ENCODE results near the gene LNPEP.

The LNPEP gene

DNA sequence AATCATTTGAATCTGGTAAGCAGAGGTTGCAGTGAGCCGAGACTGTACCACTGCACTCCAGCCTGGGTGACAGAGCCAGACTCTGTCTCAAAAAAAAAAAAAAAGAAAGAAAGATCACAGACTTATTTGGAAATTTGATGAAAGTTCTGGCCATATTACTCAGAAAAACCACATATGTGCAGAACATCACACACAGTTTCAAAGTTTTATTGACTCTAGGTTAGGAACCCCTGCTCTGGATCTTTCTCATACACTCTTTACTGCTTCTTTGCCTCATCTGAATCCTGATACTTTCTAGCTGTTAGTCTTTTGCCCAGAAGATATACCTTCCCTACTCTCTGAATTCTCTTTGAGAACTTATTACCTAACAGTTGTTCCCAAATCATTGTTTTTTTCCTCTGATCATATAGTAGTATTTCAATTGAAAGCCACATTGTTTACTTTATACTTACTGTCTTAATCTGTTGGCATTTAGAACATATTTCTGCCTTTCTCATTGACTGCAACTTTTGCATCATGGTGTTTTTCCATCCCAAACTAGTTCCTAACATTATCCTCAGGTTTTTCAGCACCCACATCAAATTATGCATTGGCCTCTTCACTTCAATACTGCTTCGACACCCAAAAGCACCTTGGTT is 68.7 kb downstream of the LNPEP start:
- no peak for DNase-seq

DNA sequence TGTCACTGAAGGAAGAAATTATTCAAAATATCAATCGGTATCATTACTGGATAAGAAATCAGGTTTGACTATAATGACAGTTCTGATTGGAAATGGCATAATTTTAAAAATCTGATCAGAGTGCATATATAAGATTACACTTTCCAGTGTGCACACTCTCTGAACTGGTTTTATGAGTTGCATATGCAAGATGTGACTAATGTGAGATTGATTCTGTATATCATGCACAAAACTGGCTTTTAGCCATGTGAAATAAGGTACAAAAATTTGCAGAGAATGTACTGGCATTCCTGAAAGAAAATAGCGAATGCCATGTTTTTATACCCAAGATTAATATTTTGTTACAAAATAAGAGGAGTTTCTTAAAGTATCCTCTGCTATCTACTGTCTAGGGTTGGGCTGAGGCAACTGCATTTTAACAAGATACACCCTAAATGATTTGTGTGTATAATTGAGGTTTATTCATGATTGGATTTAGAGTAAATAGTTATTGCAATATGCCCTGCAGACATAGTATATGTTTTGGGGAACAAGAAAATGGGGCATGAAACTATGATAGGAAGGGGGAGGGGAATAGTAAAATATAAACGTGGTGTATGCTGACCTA is 70.7 kb downstream of the LNPEP start:
- DNase-seq: no peak

DNA sequence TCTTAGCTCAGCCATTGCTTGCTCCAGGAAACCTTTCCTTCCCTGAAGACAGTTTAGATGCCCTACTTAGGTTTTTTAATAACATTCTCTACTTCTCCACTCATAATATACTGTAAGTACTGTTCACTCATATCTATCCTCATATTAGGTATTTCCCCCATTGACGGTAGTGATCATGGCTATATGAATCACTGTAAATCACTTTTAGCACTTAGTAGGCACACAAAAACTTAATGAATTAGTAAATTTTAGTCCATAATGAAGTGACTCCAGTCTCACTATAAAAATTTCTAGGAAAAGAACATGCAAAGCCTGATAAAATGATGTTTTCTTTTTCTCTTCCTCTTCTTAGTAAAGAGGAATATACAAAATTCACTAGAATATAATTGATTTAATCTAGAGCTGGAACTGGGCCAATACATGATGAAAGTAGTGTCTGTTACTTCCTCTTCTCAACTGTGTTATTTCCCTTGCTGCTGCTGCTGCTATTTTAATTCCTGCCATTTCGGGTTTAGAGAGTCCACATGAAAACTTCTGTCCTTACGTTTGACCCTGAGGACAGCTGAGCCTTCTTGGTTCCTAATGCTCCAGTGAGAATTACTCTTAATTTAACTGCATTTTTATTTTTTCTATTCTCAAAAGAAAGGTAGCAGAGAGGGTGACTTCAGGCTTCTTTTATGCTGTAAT is 73.5 kb downstream of the LNPEP start:
- peak; percentile 77 for DNase-seq

DNA sequence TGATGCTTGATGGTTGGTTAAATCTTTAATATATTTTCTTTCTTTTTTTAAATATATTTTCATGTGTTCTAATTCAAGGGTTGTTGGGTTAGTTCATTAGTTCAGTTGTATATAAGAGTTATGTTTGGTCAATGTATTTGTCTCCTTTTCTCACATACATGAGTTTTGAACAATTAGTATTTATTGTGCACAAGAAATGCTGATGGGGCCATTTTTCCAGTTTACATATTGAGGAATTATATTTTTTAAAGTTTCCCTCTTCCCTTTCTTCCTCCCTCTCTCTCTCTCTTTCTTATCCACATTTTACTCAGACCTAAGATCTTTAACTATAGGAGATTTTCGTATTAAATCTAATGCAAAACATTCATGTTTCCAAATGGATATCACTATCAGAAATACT is 74.0 kb downstream of the LNPEP start:
- no peak for DNase-seq

DNA sequence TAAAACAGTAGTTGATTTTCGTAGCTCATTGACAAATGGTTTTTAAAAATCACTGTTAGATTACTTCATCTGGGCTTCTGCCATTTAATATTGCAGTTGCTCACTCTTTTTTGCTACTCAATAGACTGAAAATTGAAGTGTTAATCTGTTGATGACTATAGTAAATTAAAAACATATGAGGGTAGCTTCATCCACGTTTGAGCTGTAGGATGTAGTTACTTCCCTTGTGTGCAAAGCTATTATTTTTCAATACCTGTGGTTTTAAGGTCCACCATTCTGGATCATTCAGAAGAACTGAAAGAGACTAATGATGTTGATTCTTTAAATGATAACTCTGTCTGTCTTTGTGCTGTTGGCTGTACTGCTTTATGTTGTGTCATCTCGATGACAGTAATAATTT is 74.7 kb downstream of the LNPEP start:
- no peak for DNase-seq

DNA sequence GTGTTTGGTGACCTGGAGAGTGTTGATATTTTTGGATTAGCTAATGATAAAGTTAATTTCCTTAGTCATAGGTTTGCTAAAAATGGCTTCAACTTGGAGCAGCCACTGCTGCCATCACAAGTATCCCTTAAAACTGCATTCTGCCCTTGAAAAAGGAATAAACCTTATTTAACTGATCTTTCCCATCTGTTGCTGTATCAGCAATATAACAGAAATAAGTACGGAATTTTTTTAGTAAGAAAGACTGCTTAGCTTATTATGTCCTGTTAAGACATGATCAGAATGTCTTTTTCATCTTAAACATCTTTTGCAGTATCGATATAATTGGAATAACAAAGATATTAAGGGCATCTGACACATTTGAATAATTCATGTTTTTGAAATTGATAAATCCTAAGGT is 75.7 kb downstream of the LNPEP start:
- no peak for DNase-seq

DNA sequence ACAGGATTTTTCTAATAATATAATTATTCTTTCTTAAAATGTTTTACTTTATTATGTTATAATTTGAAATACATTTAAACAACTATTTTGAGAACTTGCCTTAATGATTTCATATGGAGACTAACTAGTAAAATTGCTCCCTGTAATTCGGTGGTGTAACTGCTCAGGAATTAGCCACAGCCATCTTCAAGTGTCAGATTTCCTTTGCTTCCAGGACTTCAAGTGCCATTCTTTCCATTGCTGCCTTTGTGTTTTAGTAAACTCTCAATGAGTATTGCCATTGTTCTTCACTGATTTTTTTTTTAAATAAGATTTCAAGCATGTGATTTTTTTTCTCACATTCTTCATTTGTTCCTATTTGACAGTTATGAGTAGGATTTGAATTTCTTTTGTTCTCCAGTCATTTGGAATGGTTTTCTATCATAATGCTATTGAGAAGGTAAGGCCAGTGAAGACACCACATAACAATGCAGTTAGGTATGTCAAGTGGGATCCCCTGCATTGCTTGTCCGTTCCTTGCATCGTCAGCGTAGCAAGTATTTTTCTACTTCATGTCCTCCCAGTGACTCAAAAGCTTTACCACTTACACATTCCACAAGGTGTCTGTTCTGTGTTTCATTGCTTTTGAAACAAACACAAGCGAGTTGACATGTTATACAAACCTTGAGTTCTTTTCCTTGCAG is 83.7 kb downstream of the LNPEP start:
- DNase-seq: no peak

DNA sequence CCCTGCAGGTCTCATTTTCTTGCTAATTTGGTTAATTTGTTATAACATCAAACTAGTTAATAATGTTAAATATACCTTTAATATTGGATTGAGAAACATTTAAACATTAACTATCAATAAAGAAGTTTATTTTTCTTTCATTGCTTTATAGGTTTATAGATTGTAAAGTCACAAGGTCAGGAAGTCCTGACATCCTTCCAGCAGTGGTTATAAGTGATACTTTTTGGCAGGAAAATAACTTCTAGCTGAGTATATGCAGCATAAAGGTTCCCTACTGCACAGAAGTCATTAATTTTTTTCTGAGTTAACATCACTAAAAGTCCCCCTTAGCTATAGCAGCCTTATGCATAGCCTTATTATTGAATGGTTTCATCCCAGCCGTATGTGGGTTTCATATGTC is 85.5 kb downstream of the LNPEP start:
- DNase-seq: no peak

DNA sequence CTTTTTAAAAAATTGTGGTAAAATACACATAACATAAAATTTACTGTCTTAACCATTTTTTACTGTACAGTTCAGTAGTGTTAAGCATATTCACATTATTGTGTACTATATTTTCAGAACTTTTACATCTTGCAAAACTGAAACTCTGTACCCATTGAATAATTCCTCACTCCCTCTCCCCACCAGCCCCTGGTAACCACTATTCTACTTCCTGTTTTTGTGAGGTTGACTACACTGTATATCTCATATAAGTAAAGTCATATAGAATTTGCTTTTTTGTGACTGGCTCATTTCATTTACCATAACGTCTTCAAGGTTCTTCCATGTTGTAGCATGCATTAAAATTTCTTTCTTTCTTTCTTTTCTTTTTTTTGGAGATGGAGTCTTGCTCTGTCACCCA is 87.0 kb downstream of the LNPEP start:
- DNase-seq: no peak

DNA sequence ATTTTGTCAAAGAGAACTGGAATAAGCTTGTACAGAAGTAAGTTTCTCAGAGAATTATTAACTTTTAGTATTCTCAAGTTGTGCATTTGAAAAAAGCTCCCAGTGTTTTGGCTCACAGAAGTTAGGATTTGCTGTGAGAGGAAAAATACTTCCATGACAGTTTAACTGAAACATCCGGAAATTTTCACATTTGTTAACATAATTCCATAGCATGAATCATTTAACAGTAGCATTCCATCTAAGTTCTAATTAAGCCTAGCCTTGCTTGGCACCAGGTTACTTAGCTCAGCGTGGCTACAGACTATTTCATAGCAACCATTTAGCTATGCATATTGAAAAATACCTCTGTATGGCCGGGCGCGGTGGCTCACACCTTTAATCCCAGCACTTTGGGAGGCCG is 90.8 kb downstream of the LNPEP start:
- no peak for DNase-seq

DNA sequence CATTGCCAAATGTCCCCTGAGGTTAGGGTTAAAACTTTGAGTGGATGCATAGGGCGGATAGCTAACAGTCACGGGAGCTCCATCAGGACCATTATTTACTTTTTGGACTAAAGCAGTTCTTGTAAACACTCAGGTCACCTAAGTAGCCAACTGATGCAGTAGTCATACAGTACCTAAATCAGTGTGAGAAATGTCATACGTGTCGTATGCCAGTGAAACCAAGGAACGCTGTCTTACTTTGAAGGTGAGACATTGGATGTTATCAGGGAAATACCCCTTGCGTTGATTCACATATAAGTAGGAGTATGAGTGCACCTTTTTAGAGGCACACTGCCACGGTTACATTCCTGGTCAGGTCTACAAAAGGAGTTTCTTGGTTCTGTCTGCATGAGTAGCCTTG is 101.9 kb downstream of the LNPEP start:
- DNase-seq: no peak

DNA sequence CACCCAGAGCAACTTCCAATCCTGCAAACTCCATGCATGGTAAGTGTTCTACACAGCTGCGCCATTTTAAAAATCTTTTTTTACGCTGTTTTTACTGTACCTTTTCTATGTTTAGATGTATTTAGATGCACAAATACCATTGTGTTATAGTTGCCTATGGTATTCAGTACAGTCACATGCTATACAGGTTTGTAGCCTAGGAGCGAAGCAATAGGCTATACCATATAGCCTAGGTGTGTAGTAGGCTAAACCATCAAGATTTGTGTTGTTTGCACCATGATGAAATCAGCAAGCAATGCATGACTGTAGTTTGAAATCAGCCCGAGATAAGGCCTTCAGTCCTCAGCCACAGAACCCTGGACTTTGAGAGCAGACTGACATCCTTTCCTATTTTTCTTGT is 105.4 kb downstream of the LNPEP start:
- no peak for DNase-seq

DNA sequence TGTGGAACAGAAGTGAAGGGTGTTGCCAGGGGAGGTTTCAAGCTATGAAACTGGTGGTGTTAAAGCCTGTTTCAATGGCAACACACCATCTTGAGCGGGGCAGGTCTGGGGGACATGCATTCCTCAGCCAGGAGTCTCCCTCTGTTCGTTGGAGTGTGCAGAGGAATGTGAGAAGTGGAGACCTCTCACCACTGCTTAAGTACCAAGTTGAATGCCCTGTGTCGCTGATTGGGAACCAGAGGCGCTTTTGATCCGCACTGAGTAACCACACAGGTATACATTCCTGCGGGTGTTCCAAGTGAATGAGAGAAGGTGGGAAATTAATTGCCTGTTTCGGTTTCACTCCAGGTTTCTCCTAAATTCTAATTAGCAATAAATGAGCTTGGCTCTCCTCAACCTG is 107.1 kb downstream of the LNPEP start:
- no peak for DNase-seq

DNA sequence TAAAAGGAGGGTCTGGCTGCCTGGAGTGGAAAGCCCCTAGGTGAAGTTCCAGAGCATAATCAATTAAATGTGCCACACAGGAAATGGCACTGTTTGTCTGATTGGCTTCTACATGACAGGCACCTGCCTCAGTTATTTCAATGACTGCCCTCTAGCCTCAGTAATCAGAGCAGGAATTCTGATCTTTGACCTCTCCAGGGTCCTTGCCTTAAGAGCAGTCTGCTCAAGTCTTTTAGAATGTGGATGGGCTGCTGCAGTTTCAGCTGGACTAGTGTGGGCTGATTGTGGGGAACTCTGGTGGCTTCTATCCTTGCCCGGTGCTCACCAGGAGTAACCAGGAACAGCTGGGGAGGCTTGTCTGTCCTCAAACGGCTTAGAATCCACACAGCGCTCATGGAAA is 107.6 kb downstream of the LNPEP start:
- DNase-seq: no peak

DNA sequence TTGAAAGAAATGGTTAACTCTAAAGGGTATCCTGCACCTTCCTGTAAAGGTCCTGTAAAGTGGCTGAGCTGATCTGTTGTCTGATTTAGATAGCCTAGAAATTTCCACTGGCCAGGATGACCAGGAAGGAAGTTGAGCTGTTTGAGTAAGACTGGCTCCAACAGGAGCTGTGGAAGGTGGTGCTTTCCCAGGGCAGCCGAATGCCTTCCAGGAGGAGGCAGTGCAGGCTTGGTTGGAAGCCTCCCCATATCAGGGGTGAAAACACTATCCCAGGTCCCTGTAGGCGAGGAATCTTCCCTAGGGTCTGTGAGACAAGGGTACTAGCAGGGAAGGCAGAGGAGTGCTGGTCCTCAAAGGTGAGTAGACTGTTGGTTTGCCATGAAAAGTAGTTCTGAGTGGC is 108.2 kb downstream of the LNPEP start:
- DNase-seq: no peak

DNA sequence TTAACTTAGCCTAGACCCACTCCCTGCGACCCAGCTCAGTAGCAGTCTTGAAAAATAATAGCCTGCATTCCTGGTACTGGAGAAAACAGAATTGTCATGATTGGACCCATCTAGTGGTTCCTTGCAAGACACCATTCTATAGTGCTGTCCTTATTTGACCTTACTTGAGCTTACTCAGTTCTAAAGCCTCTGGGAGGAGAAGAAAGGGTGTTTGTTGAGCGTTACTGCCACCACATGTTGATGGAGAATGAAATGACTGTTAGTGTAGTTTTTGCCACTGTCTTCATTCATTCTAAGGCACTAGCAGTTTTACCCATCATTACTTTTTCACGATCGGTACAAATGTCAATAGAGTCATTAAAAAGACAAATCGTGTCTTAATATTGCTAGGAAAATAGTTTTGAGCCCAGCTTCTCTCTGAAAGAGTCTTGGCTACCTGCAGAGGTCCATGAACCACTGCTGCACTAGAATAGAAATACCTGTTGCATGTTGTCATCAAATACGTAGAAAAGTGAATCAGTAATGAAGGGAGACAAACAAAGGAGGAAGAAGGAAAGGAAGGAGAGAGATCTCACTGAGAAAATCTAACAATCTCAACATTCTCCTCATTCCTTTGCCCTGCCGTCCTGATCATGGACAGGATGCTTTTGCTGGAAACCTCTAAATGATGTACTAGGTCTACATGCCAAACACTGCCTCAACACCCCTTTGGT is 110.5 kb downstream of the LNPEP start:
- peak; percentile 40 for DNase-seq

DNA sequence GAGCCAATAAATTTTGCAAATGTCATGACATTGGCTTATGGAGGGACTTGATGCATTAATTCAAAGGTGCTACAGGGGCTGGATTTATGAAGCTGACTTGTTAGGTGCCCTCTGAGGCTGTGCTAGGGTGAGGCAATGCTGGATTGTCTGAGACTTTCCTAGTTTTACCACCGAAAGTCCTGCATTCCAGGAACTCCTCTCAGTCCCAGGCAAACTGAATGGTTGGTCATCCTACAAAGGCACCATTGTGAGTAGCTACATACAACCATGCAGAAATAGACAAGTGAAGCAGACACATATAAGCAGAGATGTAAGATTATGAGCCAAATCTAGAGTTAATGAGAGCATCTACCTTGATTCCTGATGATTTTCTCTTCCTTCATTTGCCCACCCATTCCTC is 111.2 kb downstream of the LNPEP start:
- DNase-seq: no peak

DNA sequence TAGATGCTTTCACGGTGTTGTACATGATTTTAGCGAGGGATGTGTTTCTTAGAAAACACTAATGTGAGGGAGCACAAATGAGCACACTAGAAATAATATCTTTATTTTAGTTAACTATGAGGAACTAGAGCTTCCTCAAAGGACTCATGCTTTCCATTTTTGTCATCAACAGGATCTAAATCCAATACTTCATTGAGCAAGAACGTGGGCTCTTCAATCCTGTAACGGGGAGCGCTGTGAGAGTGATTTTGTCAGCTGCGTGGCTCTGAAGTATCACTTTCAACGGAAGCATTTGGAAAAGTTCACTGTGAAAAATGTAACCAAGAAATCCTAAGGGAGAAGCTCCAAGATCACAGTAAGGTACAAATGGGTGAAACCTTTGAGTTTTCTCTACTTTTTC is 113.3 kb downstream of the LNPEP start:
- no peak for DNase-seq

DNA sequence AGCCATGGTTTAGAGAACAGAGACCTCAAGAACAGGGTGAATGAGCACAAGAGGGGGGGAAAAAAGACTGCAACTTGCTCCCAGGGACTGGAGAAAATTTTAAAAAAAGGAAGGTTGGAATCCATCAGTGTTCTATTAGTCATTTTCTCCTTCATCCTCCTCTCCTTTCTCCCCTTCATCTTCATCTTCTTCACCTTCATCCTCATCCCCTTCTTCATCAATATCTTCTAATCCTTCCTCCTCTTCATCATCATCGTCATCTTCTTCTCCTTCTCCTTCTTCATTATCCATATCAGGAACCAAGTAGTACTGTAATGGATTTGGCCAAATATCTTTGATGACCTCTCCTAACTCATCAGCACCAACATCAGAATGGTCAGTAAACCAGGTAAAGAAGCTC is 120.4 kb downstream of the LNPEP start:
- no peak for DNase-seq

DNA sequence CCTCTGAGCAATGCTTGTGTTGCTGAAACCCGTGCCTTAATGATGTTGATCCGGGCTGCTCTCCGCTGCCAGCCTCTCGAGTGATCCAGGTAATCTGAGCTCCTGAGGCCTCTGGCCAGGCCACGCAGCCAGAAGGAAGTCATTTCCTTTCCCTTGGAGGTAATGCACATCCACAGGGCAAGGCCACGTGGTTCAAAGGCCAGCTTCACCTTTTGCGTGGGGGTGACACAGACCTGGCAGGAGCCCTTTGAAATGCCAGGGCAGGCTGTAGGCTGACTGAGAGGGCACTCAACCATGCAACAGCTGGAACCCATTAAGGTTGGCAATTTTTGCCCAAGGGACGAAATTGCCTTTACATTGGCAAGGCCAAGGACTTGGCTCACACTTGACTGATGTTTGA is 126.2 kb downstream of the LNPEP start:
- DNase-seq: no peak

DNA sequence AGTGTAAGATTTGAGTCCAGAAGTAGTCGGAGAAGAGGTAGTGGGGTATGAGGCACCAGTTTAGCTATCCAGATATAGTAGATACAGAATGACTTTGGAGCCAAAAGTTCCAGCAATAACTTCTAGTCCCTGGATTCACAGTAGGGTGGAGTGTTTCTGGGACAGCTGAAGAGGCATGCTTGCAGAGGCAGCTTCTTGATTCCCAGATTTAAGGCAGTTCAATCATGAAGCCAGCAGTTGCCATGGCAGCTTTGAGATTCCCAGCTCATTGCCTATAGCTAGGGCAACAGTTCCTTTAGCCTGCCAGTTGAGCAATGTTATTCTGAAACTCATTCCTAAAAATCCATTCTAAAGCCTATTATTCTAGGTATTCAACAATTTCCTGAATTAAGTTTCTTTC is 127.4 kb downstream of the LNPEP start:
- DNase-seq: no peak

DNA sequence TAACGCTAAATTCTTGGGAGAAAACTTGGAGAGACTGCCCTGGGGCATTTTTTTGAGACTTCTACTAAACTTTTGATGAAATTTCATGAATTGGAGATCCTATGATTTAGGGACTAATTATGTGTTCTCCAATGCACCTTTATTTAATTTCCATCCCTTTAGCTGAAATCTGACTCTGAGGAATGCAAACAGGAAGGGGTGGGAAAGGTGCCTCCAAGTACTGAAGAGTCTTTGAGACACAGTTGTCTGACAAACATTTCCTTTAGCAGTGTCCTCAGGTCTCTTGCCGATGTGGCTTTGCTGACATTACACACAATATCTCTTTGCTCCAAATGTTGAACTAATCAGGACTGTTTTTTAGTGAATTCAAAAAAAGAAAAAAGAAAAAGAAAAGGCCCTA is 129.6 kb downstream of the LNPEP start:
- no peak for DNase-seq

DNA sequence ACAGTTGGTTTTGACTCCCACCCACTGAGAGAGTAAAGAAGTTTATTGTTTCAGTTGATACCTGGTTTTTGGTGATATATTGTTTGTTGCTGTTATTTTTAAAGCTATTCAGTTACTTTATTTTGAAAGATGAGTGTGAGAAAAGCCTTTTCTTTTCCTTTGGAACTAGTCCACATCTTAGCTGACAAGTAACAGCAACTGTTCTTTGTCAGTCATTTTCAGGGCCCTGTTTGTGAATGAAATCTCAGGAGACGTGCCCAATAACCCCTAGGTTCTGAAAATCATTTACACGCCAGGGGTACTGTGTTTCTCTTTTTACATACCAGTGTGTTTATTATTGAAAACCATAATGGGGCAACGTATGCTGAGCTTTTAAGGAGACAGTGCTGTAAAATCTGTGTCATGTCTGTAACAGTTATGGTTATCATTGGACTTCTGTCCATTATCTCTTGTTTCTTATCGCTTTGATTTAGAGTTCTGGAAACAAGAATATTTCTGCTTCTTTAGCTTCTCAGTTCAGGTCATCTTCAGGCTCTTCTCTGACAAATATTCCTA is 131.5 kb downstream of the LNPEP start:
- no peak for DNase-seq

Data from hematopoietic multipotent progenitor cell treated with erythropoietin and hydrocortisone succinate and interleukin-3 and kit ligand, for 8 days (in vitro differentiated cells).